OCI-LY7 (cell line): ENCODE measurements around the gene ACOX1. TPM values are rescaled to one million over a fixed set of nuclear protein-coding genes. Genes with fewer than 3 reads are reported as not detected.

Experiments used
- BruUV-seq: library from RNA; stranded (reverse); fragments of 400-500 nt; replicated peaks from 2 replicates; lab custom pipeline; 2021; lab: Mats Ljungman, UMichigan
- CTCF ChIA-PET: fragments of 300-600 bp; sonication (Branson Sonifier 250); formaldehyde crosslinking; loops from one replicate; lab custom pipeline; 2022; ENCODE audit warnings: antibody characterized with exemption; ENCODE audit not compliant: unreplicated experiment; lab: Charles Lee
- POLR2A ChIA-PET: fragments of 300-600 bp; sonication (Branson Sonifier 250); formaldehyde crosslinking; loops from one replicate; lab custom pipeline; 2022; ENCODE audit warnings: antibody characterized with exemption; lab: Charles Lee
- DNase-seq: peaks from one replicate; pipeline ENCODE4 v3.0.0-alpha.2; 2015; ENCODE audit warnings: low spot score
- H2AFZ ChIP-seq: fragments of 200-600 bp; sonication (generic), shearing (Covaris generic); 2 replicates; pipeline ENCODE4 v1.6.1; 2014; ENCODE audit warnings: mild to moderate bottlenecking, antibody characterized with exemption, low read length, moderate library complexity
- H3K27ac ChIP-seq: fragments of 200-600 bp; sonication (generic); 2 replicates; pipeline ENCODE4 v1.5.1; 2014; ENCODE audit warnings: mixed run types, low read depth, mild to moderate bottlenecking, moderate library complexity, low read length, inconsistent platforms; ENCODE audit not compliant: poor library complexity, severe bottlenecking
- H3K36me3 ChIP-seq: fragments of 200-600 bp; sonication (generic); 2 replicates; pipeline ENCODE4 v1.6.1; 2014; ENCODE audit warnings: mild to moderate bottlenecking, antibody characterized with exemption, low read length, moderate library complexity, mixed read lengths; ENCODE audit not compliant: insufficient read depth
- H3K4me1 ChIP-seq: fragments of 200-600 bp; sonication (generic); 2 replicates; pipeline ENCODE4 v1.5.1; 2014; ENCODE audit warnings: mild to moderate bottlenecking, low read length; ENCODE audit not compliant: insufficient read depth, poor library complexity, severe bottlenecking
- H3K4me2 ChIP-seq: fragments of 200-600 bp; sonication (generic); 2 replicates; pipeline ENCODE4 v1.6.1; 2014; ENCODE audit warnings: mild to moderate bottlenecking, low read length
- H3K4me3 ChIP-seq: fragments of 200-600 bp; sonication (generic); 2 replicates; pipeline ENCODE4 v1.5.1; 2014; ENCODE audit warnings: mild to moderate bottlenecking, low read depth, low read length; ENCODE audit not compliant: poor library complexity, severe bottlenecking
- H3K79me2 ChIP-seq: fragments of 200-600 bp; sonication (generic); 2 replicates; pipeline ENCODE4 v1.6.1; 2016; ENCODE audit warnings: low read depth, mild to moderate bottlenecking, low read length, moderate library complexity, mixed read lengths; ENCODE audit not compliant: insufficient read depth
- H3K9me2 ChIP-seq: fragments of 200-600 bp; sonication (generic); 2 replicates; pipeline ENCODE4 v1.6.1; 2016; ENCODE audit warnings: mild to moderate bottlenecking, low read length, mixed read lengths; ENCODE audit not compliant: insufficient read depth
- H3K9me3 ChIP-seq: fragments of 200-600 bp; sonication (generic); 2 replicates; pipeline ENCODE4 v1.6.1; 2014; ENCODE audit warnings: mild to moderate bottlenecking, mixed run types, low read length, mixed read lengths
- H4K20me1 ChIP-seq: fragments of 200-600 bp; sonication (generic); 2 replicates; pipeline ENCODE4 v1.6.1; 2014; ENCODE audit warnings: mild to moderate bottlenecking, antibody characterized with exemption, low read length, moderate library complexity, mixed read lengths; ENCODE audit not compliant: insufficient read depth
- CTCF ChIP-seq: fragments of 200-600 bp; sonication (generic); conservative IDR thresholded peaks from 2 replicates; pipeline ENCODE4 v1.5.1; 2014; ENCODE audit warnings: mild to moderate bottlenecking, antibody characterized with exemption, low read length, moderate library complexity, mixed read lengths
- EZH2phosphoT487 ChIP-seq: fragments of 200-600 bp; sonication (generic); IDR thresholded peaks from 2 replicates; pipeline ENCODE4 v1.6.1; 2018; ENCODE audit warnings: low read depth, borderline replicate concordance, mild to moderate bottlenecking, mixed run types, antibody characterized with exemption, low read length, moderate library complexity, mixed read lengths
- intact Hi-C: fragments of 100-400 bp; cut with micrococcal nuclease; formaldehyde crosslinking; loops from one replicate; pipeline ENCODE4 v1.10.0; 2022; ENCODE audit not compliant: unreplicated experiment
- total RNA-seq, 2 experiments: library from RNA; depleted of rRNA in 1 of 2; stranded (reverse); fragments of >200 nt in 1 of 2; shearing (Covaris generic) in 1 of 2; gene quantifications; 2 replicates each; pipeline ENCODE4 v1.2.3, GENCODE V29; 2014 to 2022

Gene ACOX1
- total RNA-seq, 2 experiments from 2014 or later, result 22.6 to 34.6 TPM

GRCh38 chr17:76014100-76014924 is 35.3 kb upstream of the ACOX1 start:
- no peaks in the 10 kb centered on the region for H3K9me2 ChIP-seq
- 0 out of 2 replicates have a peak overlapping the region, but pooled peaks have one; percentile 1 for H3K4me2 ChIP-seq
- BruUV-seq, result no TSS peak
- H4K20me1 ChIP-seq, result no peaks in the 10 kb centered on the region
- ChIA-PET CTCF (interaction anchor here (0.5 to 1.5 kb wide), 12 partner anchors 12 to 156 kb away, joined by 3 to 12 read pairs (median 4); partner anchors contain the start of genes EXOC7 and MRPL38), POLR2A (interaction anchor here (0.7 to 1.5 kb wide), 6 partner anchors 33 to 342 kb away, joined by 3 to 5 read pairs (median 4); partner anchors contain the start of gene EXOC7)
- H3K4me3 ChIP-seq, result no peak overlapping the region
- intact Hi-C loops, result loop anchor here (1.0 to 5.0 kb wide), 6 partner anchors 34 to 284 kb away; partner anchors contain the start of genes EXOC7 and SRP68
- no peaks in the 10 kb centered on the region for H3K9me3 ChIP-seq
- H3K36me3 ChIP-seq, result no peaks in the 10 kb centered on the region
- H3K27ac ChIP-seq, result no peak overlapping the region
- no peaks in the 10 kb centered on the region for H3K79me2 ChIP-seq
- H3K4me1 ChIP-seq, result peaks cover 13% of the 10 kb centered on the region
- DNase-seq, result peak; percentile 93
- no peak overlapping the region for H2AFZ ChIP-seq
- no peak for TF ChIP-seq EZH2phosphoT487
- peak; percentile 99 for TF ChIP-seq CTCF

DNA sequence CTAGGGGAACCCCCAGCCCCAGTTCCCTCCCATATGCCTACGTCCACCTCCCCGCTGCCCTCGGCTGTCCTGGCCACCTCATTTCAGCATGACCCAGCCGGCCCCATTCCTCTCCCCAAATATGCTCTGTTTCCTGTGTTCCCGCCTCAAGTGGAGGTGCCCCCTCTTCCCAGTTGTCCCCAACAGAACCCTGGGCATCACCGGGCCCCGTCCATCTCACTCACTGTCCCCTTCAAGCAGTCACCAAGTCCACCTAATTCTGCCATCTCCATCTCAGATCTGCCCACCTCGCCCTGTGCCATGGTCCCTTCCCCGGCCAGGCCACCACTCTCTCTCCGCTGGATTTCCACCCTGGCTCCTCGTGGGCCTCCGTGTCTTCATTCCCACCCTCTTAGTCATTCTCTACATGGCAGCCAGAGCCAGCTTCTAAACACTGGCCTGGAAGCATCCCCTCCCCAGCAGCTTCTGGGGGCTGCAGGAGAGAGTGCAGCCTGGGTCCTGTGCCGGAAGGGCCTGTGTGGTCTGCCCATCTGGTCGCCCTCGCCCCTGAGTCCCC is 34.5 kb upstream of the ACOX1 start:
- POLR2A ChIA-PET, result interaction anchor here (0.7 to 1.5 kb wide), 6 partner anchors 34 to 343 kb away, joined by 3 to 6 read pairs (median 4); partner anchors contain the start of gene EXOC7
- Histone ChIP-seq H3K9me2 (no peaks in the 10 kb centered on the region), H3K4me2 (no peak overlapping the region), H3K27ac (no peak overlapping the region), H4K20me1 (no peaks in the 10 kb centered on the region), H3K9me3 (no peaks in the 10 kb centered on the region), H3K36me3 (no peaks in the 10 kb centered on the region), H3K4me3 (no peak overlapping the region), H3K4me1 (peaks cover 10% of the 10 kb centered on the region), H3K79me2 (no peaks in the 10 kb centered on the region), H2AFZ (no peak overlapping the region)
- intact Hi-C loops, result loop anchor here (5.0 kb wide), 1 partner anchor 264 kb away; no protein-coding TSS in a partner anchor
- TF ChIP-seq EZH2phosphoT487 (no peak), CTCF (no peak)
- no TSS peak for BruUV-seq
- CTCF ChIA-PET, result interaction anchor here (0.6 to 1.5 kb wide), 9 partner anchors 11 to 110 kb away, joined by 3 to 7 read pairs (median 4); partner anchors contain the start of genes EXOC7 and MRPL38
- DNase-seq, result no peak
